ENCODE data around the gene SMIM31. TPM values are rescaled to one million over a fixed set of nuclear protein-coding genes. Genes with fewer than 3 reads are reported as not detected.

SMIM31 gene
- total and polyA plus RNA-seq, 9 of the 15 experiments (the other 6 are each of a cell fraction or from before 2014, with no cell fraction given) = not detected

DNA sequence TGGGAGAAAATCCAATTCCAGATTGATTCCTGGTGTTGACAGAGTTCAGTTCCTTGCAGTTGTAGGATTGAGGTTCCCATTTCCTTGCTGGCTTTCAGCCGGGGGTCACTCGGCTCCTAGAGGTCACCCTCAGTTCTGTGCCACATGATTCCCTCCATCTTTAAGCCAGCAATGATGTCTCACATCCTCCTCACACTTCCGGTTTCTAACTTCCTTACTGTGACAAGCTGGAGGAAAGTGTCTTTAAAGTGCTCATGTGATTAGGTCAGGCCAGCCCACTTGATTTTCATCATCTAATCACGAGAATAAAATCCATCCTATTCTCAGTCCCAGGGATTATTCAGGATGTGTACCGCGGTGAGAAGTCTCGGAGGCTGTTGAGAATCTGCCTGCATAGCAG, 19.4 kb upstream of the SMIM31 start:
- 0% methylated on average over 7 of the region's 7 CpGs for WGBS (ENCODE audit: insufficient coverage, low coverage, missing lambda C conversion rate)
- Histone ChIP-seq H3K4me3 (no peak overlapping the region), H4K20me1 (replicated peaks; ENCODE audit: control insufficient read depth, insufficient read depth, low read length) (no peaks in the 10 kb centered on the region), H3K9me3 (replicated peaks; ENCODE audit: control insufficient read depth, insufficient read depth, low read depth, low read length) (no peaks in the 10 kb centered on the region), H3K4me2 (ENCODE audit: insufficient read depth, low read length) (no peak overlapping the region), H3K36me3 (ENCODE audit: control insufficient read depth, insufficient read depth, low read length) (no peaks in the 10 kb centered on the region), H3K27ac (ENCODE audit: extremely low read depth, low read depth, low read length) (no peak overlapping the region), H3K79me2 (ENCODE audit: control insufficient read depth, insufficient read depth, low read length) (no peaks in the 10 kb centered on the region), H3K27me3 (ENCODE audit: control insufficient read depth in 2 of 2, insufficient read depth in 2 of 2, low read length in 2 of 2) (no peaks in the 10 kb centered on the region), H2AFZ (ENCODE audit: low read depth, low read length) (0 out of 2 replicates have a peak overlapping the region, but pooled peaks have one; percentile 9), H3K9me1 (ENCODE audit: control insufficient read depth, insufficient read depth, low read length) (no peaks in the 10 kb centered on the region), H3K9ac (ENCODE audit: insufficient read depth in 1 of 2, low read depth in 2 of 2, low read length in 2 of 2) (no peak overlapping the region), H3K4me1 (replicated peaks in 1 of 2; ENCODE audit: control insufficient read depth in 2 of 2, insufficient read depth in 2 of 2, low read length in 2 of 2) (no peaks in the 10 kb centered on the region)
- intact Hi-C loops (cut with micrococcal nuclease) (loop anchor here (10.0 kb wide), 1 partner anchor 1060 kb away; no protein-coding TSS in a partner anchor), in situ Hi-C loops (cut with MboI) (loop anchor here (25.0 kb wide), 1 partner anchor 1172 kb away; no protein-coding TSS in a partner anchor)
- ChIA-PET POLR2A (no interaction called here), CTCF (ENCODE audit: low intra/inter-chr PET ratio) (no interaction called here)
- ATAC-seq (no peak), FAIRE-seq (no peak), DNase-seq (ENCODE audit: extremely low read depth in 1 of 4, low spot score in 3 of 4) (peak in 1 of 4 experiments; percentile 1)
- no TSS peak for BruUV-seq (replicated peaks)
- no peak for TF ChIP-seq ZNF75A (CRISPR knock-in tag; IDR thresholded peaks at IDR 0.05)
- peak; percentile 40; the same call in 1 of the 2 replicates for TF ChIP-seq SPI1 (IDR thresholded peaks at IDR 0.05; ENCODE audit: borderline replicate concordance, low read depth, low read length)
- no peak for TF ChIP-seq ZNF318 (IDR thresholded peaks at IDR 0.05; ENCODE audit: borderline replicate concordance in 1 of 2, low read depth in 1 of 2)
- TF ChIP-seq GABPA (tag; conservative IDR thresholded peaks at IDR 0.05; ENCODE audit: low read depth) = peak; percentile 66
